ENCODE results near the gene ADRA1B.

The ADRA1B gene

GRCh38 chr5:160021831-160022446 lies 105.7 kb downstream of the ADRA1B start:
- peak; percentile 80 for DNase-seq
